GM18502 (cell line): ENCODE measurements around the gene VEPH1.

Source experiments
- ATAC-seq: cut with Tn5 transposase; IDR thresholded peaks from one replicate; pipeline ENCODE4 v1.9.1; 2021; ENCODE audit warnings: mild to moderate bottlenecking; ENCODE audit not compliant: unreplicated experiment, poor library complexity

The VEPH1 gene

GRCh38 chr3:157280786-157281185 lies 222.4 kb downstream of the VEPH1 start:
- no peak for ATAC-seq

- ATAC-seq = no peak
Measured at GRCh38 chr3:157280354-157280753, 222.9 kb downstream of the VEPH1 start.

GRCh38 chr3:157279237-157279636 lies 224.0 kb downstream of the VEPH1 start:
- no peak for ATAC-seq

GRCh38 chr3:157276801-157277200 lies 226.4 kb downstream of the VEPH1 start:
- no peak for ATAC-seq

GRCh38 chr3:157275832-157276231 lies 227.4 kb downstream of the VEPH1 start:
- ATAC-seq = no peak

- no peak for ATAC-seq
Measured at GRCh38 chr3:157274644-157275137, 228.5 kb downstream of the VEPH1 start.

GRCh38 chr3:157271283-157271882 lies 231.8 kb downstream of the VEPH1 start:
- no peak for ATAC-seq

GRCh38 chr3:157268026-157268425 lies 235.2 kb downstream of the VEPH1 start:
- no peak for ATAC-seq

- no peak for ATAC-seq
Measured at GRCh38 chr3:157265931-157266330, 237.3 kb downstream of the VEPH1 start.

- ATAC-seq = no peak
Measured at GRCh38 chr3:157263027-157263426, 240.2 kb downstream of the VEPH1 start.

- ATAC-seq = no peak
Measured at GRCh38 chr3:157261000-157261399, 242.2 kb downstream of the VEPH1 start.

GRCh38 chr3:157259825-157260224 lies 243.4 kb downstream of the VEPH1 start:
- ATAC-seq = no peak

GRCh38 chr3:157257101-157257500 lies 246.1 kb downstream of the VEPH1 start:
- ATAC-seq = no peak

GRCh38 chr3:157255797-157256196 lies 247.4 kb downstream of the VEPH1 start:
- no peak for ATAC-seq

GRCh38 chr3:157251685-157252084 lies 251.5 kb downstream of the VEPH1 start:
- no peak for ATAC-seq

- ATAC-seq = no peak
Measured at GRCh38 chr3:157249606-157250005, 253.6 kb downstream of the VEPH1 start.

- no peak for ATAC-seq
Measured at GRCh38 chr3:157248590-157249422, 254.4 kb downstream of the VEPH1 start.

- no peak for ATAC-seq
Measured at GRCh38 chr3:157247391-157247790, 255.8 kb downstream of the VEPH1 start.

- ATAC-seq = no peak
Measured at GRCh38 chr3:157242836-157243235, 260.4 kb downstream of the VEPH1 start.

- no peak for ATAC-seq
Measured at GRCh38 chr3:157241599-157241998, 261.6 kb downstream of the VEPH1 start.

GRCh38 chr3:157240408-157240807 lies 262.8 kb downstream of the VEPH1 start:
- ATAC-seq = no peak
